GM21381 (cell line): ENCODE measurements around the gene FDX2.

Source experiments
- ATAC-seq: cut with Tn5 transposase; IDR thresholded peaks from one replicate; pipeline ENCODE4 v1.9.1; 2021; ENCODE audit warnings: mild to moderate bottlenecking, moderate library complexity; ENCODE audit not compliant: unreplicated experiment

Gene FDX2

DNA sequence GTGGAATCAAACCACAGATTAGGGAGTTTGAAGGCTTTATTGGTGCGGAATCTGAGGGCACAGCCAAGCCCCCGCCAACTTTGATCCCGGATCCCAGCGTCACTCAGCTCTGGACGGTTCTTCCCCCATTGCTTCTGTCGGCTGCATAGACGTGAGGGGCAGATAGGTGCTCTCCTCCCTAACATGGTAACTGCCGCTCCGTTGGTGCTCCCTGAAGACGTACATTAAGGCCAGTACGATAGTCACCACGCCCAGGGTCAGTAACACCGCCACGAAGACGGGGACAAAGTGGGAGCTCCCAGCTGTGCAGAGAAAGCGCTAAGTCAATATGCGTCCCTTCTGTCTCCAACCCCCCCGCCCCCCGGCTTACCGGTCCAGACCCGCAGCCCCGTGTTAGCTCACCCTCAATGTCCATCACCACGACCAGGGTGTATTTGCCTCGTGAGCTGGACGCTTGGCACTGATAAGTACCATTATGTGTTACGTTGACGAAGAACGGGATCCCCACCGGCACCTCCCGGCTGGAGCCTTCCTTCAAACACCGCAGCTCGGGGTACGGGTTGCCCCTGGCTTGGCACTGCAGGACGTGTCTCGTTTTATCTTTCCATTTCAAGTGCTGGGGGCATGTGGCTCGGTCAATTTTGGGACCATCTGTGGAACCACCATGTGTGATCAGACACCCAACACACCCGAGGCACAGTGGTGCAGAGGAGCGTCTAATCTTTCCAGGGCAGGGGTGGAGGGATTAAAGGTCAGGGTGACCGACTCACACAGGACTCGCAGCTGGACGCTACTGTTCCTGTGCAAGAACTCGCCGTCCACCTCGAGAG is 18.2 kb upstream of the FDX2 start:
- ATAC-seq = peak; percentile 8

DNA sequence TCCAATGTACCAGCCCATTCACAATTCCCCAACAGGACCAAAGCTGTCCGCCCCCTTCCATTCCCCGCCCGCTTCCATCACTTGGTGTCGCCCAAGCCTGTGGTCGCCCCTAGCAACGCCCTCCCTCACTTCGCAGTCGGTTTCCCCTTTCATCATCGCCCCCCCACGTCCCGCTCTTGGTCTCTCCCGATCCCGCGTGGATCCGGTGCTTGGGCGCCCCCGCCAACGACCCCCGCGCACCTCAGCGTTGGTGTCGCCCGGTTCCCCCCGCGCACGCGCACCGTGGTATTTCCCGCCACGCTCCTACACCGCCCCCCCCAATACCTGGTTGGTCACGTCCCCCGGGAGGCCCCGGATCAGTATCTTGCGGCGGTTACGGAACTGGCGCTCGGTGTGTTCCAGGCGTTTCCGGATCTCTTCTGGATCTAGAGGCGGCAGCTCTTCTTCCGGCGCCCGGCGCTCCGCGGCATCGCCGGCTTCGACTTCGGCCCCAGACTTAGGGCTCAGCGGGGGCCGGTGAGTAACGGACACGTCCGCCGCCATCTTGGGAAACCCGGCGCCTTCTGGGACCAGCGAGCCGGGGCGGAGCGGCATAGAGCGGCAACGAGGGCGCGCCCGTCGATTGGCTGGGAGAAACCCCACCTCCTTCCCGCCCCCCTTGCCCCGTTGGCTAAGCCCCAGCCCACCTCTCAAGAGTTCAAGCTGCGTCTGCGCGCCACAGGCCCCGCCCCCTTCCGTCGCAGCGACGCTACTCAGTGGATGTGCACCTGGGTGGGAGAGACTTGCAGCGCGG is 17.3 kb upstream of the FDX2 start, which contains the start of gene RAVER1:
Gene RAVER1, minus strand, starts transcription at position 565 of the 793 bp plus-strand sequence. Its CDS starts 22 bp downstream, at position 543.
- peak; percentile 88 for ATAC-seq

GRCh38 chr19:10332158-10332964 is 16.5 kb upstream of the FDX2 start:
- ATAC-seq = no peak

DNA sequence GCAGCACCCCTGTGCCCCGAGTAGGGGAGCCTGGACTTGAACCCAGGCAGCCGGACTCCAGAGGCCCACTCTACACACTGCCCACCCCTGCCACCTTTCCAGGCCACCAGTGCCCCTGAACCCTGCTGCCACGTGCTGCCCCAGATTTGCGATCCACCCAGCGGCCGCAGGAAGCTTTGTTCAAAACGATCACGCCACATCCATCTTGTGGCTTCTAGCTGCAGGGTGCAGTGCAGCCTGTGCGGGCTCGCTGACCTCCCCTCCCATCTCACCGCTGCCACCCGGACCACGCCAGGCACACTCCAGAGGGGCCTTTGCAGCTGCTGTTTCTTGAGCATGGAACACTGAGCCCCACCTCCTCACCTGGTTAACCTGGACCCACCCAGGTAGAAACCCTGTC is 13.7 kb upstream of the FDX2 start:
- ATAC-seq = no peak

DNA sequence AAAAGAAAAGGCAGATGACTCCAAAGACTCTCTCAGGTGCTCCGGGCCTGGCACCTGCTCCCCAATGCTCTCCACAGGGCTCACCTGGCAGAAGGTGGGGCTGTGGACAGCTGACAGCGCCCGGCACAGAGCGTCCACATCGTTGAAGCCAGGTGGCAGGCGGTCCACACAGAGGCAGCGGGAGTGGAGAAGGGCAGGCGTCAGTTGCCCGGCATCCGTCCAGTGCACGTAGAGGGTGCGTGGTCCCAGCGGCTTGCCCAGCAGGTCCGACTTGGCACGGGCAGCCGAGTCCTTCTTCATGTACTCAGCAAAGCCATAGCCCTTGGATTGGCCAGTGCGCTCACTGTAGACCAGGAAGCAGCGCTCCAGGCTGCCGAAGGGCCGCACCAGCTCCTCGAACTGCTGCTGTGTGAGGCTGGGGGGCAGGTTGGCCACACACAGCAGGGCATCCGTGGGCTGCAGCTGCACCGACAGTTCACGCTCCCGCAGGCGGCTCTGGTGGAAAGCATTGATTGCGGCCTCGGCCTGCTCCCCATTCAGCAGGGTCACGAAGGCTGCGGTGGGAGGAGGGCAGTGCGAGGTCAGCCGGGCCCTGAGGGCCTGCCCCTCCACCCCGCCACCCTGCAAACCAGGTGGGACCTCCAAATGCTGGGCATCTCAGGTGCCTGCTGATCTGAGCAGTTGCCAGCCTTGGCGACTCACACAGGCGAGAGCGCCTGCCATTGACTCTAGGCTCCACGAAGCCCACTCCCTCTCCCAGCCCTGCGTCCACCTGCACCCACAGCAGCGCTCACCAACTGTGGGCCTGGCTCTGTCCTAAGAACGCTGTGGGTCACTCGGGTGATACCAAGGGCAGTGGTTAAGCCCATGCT is 13.0 kb upstream of the FDX2 start:
- no peak for ATAC-seq

GRCh38 chr19:10327793-10328192 is 12.0 kb upstream of the FDX2 start:
- no peak for ATAC-seq

DNA sequence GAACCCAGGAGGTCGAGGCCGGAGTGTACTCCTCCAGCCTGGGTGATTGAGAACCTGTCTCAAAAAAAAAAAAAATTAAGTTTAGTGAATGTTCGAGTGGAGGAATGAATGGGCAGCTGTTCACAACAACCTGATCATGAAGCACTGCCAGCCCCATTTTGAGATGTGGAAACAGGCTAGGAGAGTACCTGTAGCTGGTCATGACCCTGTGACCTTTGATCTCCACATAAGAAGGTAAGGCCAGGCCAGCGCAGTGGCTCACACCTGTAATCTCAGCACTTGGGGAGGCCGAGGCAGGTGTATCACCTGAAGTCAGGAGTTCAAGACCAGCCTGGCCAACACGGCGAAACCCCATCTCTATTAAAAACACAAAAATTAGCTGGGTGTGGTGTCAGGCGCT is 9.9 kb upstream of the FDX2 start:
- no peak for ATAC-seq

DNA sequence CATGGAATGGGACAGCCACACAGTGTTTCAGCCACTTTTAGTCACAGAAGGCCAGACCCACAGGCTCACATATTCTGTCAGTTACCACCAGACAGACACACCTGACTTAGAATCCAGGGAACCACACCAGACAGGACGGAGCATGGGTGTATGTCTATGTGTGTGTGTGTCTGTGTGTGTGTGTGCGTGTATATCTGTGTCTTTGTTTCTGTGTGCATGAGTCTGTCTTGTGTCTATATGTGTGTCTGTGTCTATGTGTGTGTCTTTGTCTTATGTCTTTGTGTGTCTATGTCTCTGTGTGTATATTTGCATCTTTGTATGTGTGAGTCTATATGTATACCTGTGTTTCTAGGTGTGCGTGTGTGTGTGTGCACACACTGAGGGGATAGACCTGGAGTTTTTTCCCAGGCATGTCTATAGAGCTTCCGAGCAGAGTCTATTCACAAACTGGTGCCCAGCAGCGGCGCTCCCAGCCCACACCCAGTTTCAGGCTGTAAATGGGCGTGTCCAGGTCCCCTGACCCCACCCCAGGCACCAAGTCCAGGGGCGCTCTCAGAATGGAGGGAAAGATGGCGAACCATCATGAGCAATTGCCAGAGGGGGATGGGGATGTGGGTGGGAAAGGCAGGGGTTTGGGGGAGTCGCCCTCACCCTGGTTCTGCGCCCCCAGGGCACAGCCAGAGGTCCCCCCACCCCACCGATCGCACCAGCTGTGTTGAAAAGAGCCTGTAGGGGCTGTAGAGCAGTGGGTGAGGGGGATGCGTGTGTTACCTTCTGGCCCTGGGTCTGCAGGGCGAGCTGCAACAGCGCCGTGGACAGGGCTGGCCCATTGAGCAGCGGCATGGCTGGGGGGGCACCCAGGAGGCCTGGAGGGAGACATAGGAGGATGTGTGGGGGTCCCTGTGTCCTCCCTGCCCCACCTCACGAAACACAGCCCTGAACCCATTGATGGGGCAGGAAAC is 6.3 kb upstream of the FDX2 start:
- no peak for ATAC-seq

GRCh38 chr19:10321417-10321797 is 5.6 kb upstream of the FDX2 start:
- ATAC-seq = no peak

DNA sequence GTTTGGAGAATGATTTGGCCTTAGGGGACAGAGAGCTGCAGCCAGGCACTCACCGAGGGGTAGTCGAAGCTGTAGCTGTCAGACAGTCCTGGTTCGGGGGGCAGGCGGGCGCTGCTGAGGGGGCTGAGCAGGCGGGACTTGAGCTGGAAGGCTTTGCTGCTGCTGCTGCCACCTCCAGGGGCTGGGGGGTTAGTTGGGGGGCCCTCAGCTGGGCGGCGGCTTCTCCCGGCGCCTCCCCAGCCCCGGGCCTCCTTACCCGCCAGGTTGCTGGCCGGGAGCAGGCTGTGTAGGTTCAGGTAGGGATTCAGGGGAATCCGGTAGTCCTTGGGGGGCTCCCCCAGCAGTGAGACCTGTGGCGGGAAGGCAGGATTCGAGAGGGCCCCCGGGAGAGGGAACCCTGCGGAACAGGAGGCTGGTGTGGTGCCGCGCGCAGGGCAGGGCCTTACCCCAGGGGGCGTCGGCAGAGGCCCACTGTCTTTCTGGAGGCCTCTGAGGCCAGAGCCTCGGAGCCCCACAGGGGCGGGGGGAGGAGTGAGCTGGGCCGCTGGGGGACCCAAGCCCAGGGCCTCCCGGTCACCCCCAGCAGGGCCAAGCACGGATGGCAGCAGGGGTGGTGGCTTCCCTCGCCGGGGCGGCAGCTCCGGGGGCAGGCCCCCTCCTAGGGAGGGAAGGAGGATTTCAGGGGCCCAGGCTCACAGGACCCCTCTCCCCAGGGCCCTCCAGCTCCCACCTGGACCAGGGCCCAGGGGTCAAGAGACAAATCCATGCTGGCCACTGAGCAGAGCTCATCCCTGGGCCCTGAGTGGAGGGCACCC is 5.0 kb upstream of the FDX2 start:
- no peak for ATAC-seq

GRCh38 chr19:10318807-10319682 is 3.2 kb upstream of the FDX2 start:
- ATAC-seq = no peak

DNA sequence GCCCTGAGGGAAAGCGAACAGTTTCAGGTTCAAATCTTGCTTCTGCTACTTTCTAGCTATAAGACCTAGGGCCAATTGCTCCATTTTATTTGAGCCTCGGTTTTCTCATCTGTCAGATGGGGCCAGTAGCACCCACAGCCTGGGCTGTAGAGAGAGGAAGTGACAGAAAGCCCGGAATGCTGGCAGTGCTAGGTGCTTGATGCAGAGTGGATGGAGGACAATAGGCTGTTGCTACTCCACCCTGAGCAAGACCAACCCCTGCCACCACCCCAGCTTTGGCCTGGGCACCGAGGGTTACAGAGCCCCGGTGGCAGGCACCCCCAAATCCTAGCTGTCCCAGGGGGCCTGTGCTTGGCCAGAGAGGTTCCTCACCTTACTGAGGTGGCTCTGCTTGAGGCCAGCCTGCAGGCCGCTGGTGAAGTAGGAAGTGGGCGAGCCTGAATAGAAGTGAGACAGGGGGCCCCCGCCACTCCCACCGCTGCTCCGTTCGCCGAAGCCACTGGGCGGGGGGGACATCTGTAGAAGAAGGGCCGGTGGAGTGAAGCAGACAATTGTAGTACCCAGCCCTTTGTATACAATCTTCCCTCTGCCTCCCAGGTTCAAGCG is 2.1 kb upstream of the FDX2 start:
- no peak for ATAC-seq

- no peak for ATAC-seq
Measured at GRCh38 chr19:10317045-10317856, 1.4 kb upstream of the FDX2 start.

- ATAC-seq = peak; percentile 6
Measured at GRCh38 chr19:10316229-10317044, 622 bp upstream of the FDX2 start.

DNA sequence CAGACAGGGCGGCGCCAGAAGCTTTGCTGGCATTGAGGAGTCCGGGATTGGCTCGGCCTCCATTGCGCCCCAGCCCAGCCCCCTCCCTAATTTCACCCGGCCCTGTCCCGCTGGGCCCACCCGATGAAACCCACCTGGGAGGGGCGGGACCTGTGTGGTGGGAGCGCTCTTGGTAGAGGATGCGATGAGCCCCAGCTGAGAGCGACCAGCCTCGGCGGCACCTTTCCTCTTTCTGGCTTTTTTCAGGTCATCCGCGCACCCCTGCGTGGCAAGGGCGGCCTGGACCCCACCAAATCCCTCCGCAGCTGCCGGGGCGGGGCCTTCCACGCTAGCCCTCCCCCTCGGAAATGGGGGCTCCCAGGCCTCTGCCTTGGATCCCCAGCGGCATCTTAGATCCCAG is 6.4 kb downstream of the FDX2 start, which contains the start of gene ZGLP1:
Gene ZGLP1, minus strand, starts transcription at position 393 of the 400 bp plus-strand sequence.
- no peak for ATAC-seq
